Endothelial cell of umbilical vein (primary cell): ENCODE measurements around the gene CHSY1.

ENCODE experiments used
- EZH2 ChIP-seq: IDR thresholded peaks from 2 replicates; pipeline ENCODE4 v1.6.1; 2012; ENCODE audit warnings: borderline replicate concordance, low read depth, mild to moderate bottlenecking, moderate library complexity, low read length, inconsistent platforms; ENCODE audit not compliant: severe bottlenecking
- MYC ChIP-seq: IDR thresholded peaks from one replicate; pipeline ENCODE4 v1.6.1; 2011; ENCODE audit warnings: mild to moderate bottlenecking, low read depth, low read length
- POLR2A ChIP-seq: IDR thresholded peaks from 2 replicates; pipeline ENCODE4 v1.6.1; 2012; ENCODE audit warnings: low read depth, mild to moderate bottlenecking, control low read depth, low read length
- TF ChIP-seq, protein P1 (sequence below), 2 donors: IDR thresholded peaks; 1 replicate in 1 of 2; 2 replicates in 1 of 2; pipeline ENCODE4 v1.5.1; 2011; ENCODE audit warnings: low read length in 2 of 2, mild to moderate bottlenecking in 2 of 2, moderate library complexity in 2 of 2, control low read depth in 1 of 2, inconsistent platforms in 1 of 2, low read depth in 1 of 2; ENCODE audit not compliant: insufficient read depth in 1 of 2; ENCODE audit errors: extremely low read depth in 1 of 2
- TF ChIP-seq, protein P2 (sequence below): IDR thresholded peaks from 2 replicates; pipeline ENCODE4 v1.6.1; 2011; ENCODE audit not compliant: insufficient read depth, insufficient read length

- TF ChIP-seq POLR2A (no peak), EZH2 (no peak), MYC (no peak)
- TF ChIP-seq, protein P1, sequence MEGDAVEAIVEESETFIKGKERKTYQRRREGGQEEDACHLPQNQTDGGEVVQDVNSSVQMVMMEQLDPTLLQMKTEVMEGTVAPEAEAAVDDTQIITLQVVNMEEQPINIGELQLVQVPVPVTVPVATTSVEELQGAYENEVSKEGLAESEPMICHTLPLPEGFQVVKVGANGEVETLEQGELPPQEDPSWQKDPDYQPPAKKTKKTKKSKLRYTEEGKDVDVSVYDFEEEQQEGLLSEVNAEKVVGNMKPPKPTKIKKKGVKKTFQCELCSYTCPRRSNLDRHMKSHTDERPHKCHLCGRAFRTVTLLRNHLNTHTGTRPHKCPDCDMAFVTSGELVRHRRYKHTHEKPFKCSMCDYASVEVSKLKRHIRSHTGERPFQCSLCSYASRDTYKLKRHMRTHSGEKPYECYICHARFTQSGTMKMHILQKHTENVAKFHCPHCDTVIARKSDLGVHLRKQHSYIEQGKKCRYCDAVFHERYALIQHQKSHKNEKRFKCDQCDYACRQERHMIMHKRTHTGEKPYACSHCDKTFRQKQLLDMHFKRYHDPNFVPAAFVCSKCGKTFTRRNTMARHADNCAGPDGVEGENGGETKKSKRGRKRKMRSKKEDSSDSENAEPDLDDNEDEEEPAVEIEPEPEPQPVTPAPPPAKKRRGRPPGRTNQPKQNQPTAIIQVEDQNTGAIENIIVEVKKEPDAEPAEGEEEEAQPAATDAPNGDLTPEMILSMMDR (IDR thresholded peaks at IDR 0.05; ENCODE audit: extremely low read depth in 1 of 2, insufficient read depth in 1 of 2, low read depth in 1 of 2, low read length in 2 of 2): no peak
- TF ChIP-seq, protein P2, sequence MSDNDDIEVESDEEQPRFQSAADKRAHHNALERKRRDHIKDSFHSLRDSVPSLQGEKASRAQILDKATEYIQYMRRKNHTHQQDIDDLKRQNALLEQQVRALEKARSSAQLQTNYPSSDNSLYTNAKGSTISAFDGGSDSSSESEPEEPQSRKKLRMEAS: no peak
Observed at GRCh38 chr15:101148881-101149664, 102.8 kb downstream of the CHSY1 start.
